Measurements from ENCODE around the gene TTC22.

The TTC22 gene

GRCh38 chr1:54794451-54795355, 6.4 kb downstream of the TTC22 start:
- peaks cover 0 to 5% of the 10 kb centered on the region in 2 donors for H3K9me3 ChIP-seq (ENCODE audit: control insufficient read depth in 1 of 2, low read length in 2 of 2)
- peak overlapping the region; percentile 16 for H3K27ac ChIP-seq (ENCODE audit: low read length)
- H3K4me1 ChIP-seq (ENCODE audit: control insufficient read depth in 1 of 2, insufficient read depth in 2 of 2, low read length in 2 of 2): no peaks in the 10 kb centered on the region

GRCh38 chr1:54792686-54793282, 8.3 kb downstream of the TTC22 start:
- H3K4me1 ChIP-seq (ENCODE audit: control insufficient read depth in 1 of 2, insufficient read depth in 2 of 2, low read length in 2 of 2): no peaks in the 10 kb centered on the region
- no peaks in the 10 kb centered on the region for H3K27me3 ChIP-seq (ENCODE audit: low read depth, low read length)
- no peak overlapping the region for H3K27ac ChIP-seq (ENCODE audit: low read length)
- H3K36me3 ChIP-seq (ENCODE audit: control insufficient read depth in 1 of 2, insufficient read depth in 2 of 2, low read length in 2 of 2): no peaks in the 10 kb centered on the region
- no peak overlapping the region for H3K4me3 ChIP-seq (ENCODE audit: low read depth in 1 of 2, low read length in 2 of 2)
- H3K9me3 ChIP-seq (ENCODE audit: control insufficient read depth in 1 of 2, low read length in 2 of 2): peaks cover 0 to 5% of the 10 kb centered on the region in 2 donors

More at GRCh38 chr1:54794451-54795355, 6.4 kb downstream of the TTC22 start:
- H3K36me3 ChIP-seq (ENCODE audit: control insufficient read depth in 1 of 2, insufficient read depth in 2 of 2, low read length in 2 of 2): no peaks in the 10 kb centered on the region
- no peak overlapping the region for H3K4me3 ChIP-seq (ENCODE audit: low read depth in 1 of 2, low read length in 2 of 2)
- no peaks in the 10 kb centered on the region for H3K27me3 ChIP-seq (ENCODE audit: low read depth, low read length)

GRCh38 chr1:54791880-54792522, 9.1 kb downstream of the TTC22 start:
- H3K9me3 ChIP-seq (ENCODE audit: control insufficient read depth in 1 of 2, low read length in 2 of 2): peaks cover 0 to 5% of the 10 kb centered on the region in 2 donors
- H3K27me3 ChIP-seq (ENCODE audit: low read depth, low read length): no peaks in the 10 kb centered on the region
- H3K4me3 ChIP-seq (ENCODE audit: low read depth in 1 of 2, low read length in 2 of 2): no peak overlapping the region
- H3K36me3 ChIP-seq (ENCODE audit: control insufficient read depth in 1 of 2, insufficient read depth in 2 of 2, low read length in 2 of 2): no peaks in the 10 kb centered on the region
- no peak overlapping the region for H3K27ac ChIP-seq (ENCODE audit: low read length)
- H3K4me1 ChIP-seq (ENCODE audit: control insufficient read depth in 1 of 2, insufficient read depth in 2 of 2, low read length in 2 of 2): no peaks in the 10 kb centered on the region

DNA sequence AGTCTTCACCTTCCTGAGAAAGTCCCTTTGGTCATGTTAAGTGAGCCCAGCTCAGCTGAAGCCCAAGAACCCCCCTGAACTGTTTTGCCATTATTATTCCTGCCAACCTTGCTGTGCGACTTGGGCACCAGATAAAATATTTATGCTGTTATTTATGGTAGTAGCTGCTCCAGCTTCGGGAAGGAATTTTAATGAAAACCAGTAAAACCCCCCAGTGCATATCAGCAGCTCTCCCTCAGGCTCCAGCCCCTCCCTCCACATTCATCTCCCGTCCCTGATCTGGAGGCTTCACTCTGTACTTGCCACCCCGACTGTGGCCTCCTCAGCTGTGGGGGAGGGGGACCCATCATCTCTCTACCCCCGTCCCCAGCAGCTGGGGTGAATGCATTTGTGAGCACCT, 12.7 kb downstream of the TTC22 start:
- no peaks in the 10 kb centered on the region for H3K36me3 ChIP-seq (ENCODE audit: control insufficient read depth in 1 of 2, insufficient read depth in 2 of 2, low read length in 2 of 2)
- no peak overlapping the region for H3K4me3 ChIP-seq (ENCODE audit: low read depth in 1 of 2, low read length in 2 of 2)
- no peak overlapping the region for H3K27ac ChIP-seq (ENCODE audit: low read length)

DNA sequence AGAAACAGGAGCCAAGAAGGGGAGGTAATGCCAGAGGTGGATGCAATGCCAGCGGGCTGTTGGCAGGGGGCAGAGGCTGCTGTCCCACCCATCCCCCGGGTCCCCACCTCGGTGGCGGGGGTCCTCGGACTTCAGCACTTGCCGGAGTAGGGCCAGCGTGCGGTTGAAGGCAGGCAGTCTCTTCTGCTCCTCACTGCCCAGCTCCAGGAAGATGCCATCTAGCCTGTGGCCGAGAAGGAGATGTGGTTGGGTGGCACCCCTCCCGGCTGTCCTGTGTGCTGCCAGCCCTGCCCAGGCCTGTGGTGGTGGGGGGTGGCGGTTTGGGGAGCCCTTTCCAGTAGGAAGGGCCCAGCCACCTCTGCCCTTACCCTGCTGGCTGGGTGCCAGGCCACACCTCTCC, 13.5 kb downstream of the TTC22 start:
- Histone ChIP-seq H3K27ac (ENCODE audit: low read length) (no peak overlapping the region), H3K27me3 (ENCODE audit: low read depth, low read length) (no peaks in the 10 kb centered on the region), H3K36me3 (ENCODE audit: control insufficient read depth in 1 of 2, insufficient read depth in 2 of 2, low read length in 2 of 2) (no peaks in the 10 kb centered on the region), H3K4me1 (ENCODE audit: control insufficient read depth in 1 of 2, insufficient read depth in 2 of 2, low read length in 2 of 2) (no peaks in the 10 kb centered on the region), H3K4me3 (ENCODE audit: low read depth in 1 of 2, low read length in 2 of 2) (no peak overlapping the region), H3K9me3 (ENCODE audit: control insufficient read depth in 1 of 2, low read length in 2 of 2) (peaks cover 0 to 5% of the 10 kb centered on the region in 2 donors)

More for the DNA sequence above, 12.7 kb downstream of the TTC22 start:
- no peaks in the 10 kb centered on the region for H3K27me3 ChIP-seq (ENCODE audit: low read depth, low read length)
- H3K4me1 ChIP-seq (ENCODE audit: control insufficient read depth in 1 of 2, insufficient read depth in 2 of 2, low read length in 2 of 2): no peaks in the 10 kb centered on the region
- peaks cover 0 to 5% of the 10 kb centered on the region in 2 donors for H3K9me3 ChIP-seq (ENCODE audit: control insufficient read depth in 1 of 2, low read length in 2 of 2)

GRCh38 chr1:54786778-54787177, 14.3 kb downstream of the TTC22 start:
- H3K27ac ChIP-seq (ENCODE audit: low read length): no peak overlapping the region
- no peaks in the 10 kb centered on the region for H3K27me3 ChIP-seq (ENCODE audit: low read depth, low read length)
- H3K36me3 ChIP-seq (ENCODE audit: control insufficient read depth in 1 of 2, insufficient read depth in 2 of 2, low read length in 2 of 2): no peaks in the 10 kb centered on the region
- H3K4me3 ChIP-seq (ENCODE audit: low read depth in 1 of 2, low read length in 2 of 2): no peak overlapping the region
- no peaks in the 10 kb centered on the region for H3K4me1 ChIP-seq (ENCODE audit: control insufficient read depth in 1 of 2, insufficient read depth in 2 of 2, low read length in 2 of 2)
- H3K9me3 ChIP-seq (ENCODE audit: control insufficient read depth in 1 of 2, low read length in 2 of 2): peaks cover 0 to under 1% of the 10 kb centered on the region in 2 donors

- H3K27me3 ChIP-seq (ENCODE audit: low read depth, low read length): no peaks in the 10 kb centered on the region
- no peaks in the 10 kb centered on the region for H3K9me3 ChIP-seq (ENCODE audit: control insufficient read depth in 1 of 2, low read length in 2 of 2)
- H3K36me3 ChIP-seq (ENCODE audit: control insufficient read depth in 1 of 2, insufficient read depth in 2 of 2, low read length in 2 of 2): no peaks in the 10 kb centered on the region
- no peak overlapping the region for H3K27ac ChIP-seq (ENCODE audit: low read length)
- H3K4me3 ChIP-seq (ENCODE audit: low read depth in 1 of 2, low read length in 2 of 2): no peak overlapping the region
- H3K4me1 ChIP-seq (ENCODE audit: control insufficient read depth in 1 of 2, insufficient read depth in 2 of 2, low read length in 2 of 2): peaks cover 0 to 6% of the 10 kb centered on the region in 2 donors
Observed at GRCh38 chr1:54784066-54784465, 17.1 kb downstream of the TTC22 start.

GRCh38 chr1:54782588-54782987, 18.5 kb downstream of the TTC22 start:
- peaks cover 0 to 6% of the 10 kb centered on the region in 2 donors for H3K4me1 ChIP-seq (ENCODE audit: control insufficient read depth in 1 of 2, insufficient read depth in 2 of 2, low read length in 2 of 2)
- no peak overlapping the region for H3K4me3 ChIP-seq (ENCODE audit: low read depth in 1 of 2, low read length in 2 of 2)
- no peaks in the 10 kb centered on the region for H3K9me3 ChIP-seq (ENCODE audit: control insufficient read depth in 1 of 2, low read length in 2 of 2)
- no peaks in the 10 kb centered on the region for H3K36me3 ChIP-seq (ENCODE audit: control insufficient read depth in 1 of 2, insufficient read depth in 2 of 2, low read length in 2 of 2)
- no peaks in the 10 kb centered on the region for H3K27me3 ChIP-seq (ENCODE audit: low read depth, low read length)
- no peak overlapping the region for H3K27ac ChIP-seq (ENCODE audit: low read length)

GRCh38 chr1:54782156-54782555, 19.0 kb downstream of the TTC22 start:
- H3K36me3 ChIP-seq (ENCODE audit: control insufficient read depth in 1 of 2, insufficient read depth in 2 of 2, low read length in 2 of 2): no peaks in the 10 kb centered on the region
- H3K27me3 ChIP-seq (ENCODE audit: low read depth, low read length): no peaks in the 10 kb centered on the region
- peaks cover 0 to 6% of the 10 kb centered on the region in 2 donors for H3K4me1 ChIP-seq (ENCODE audit: control insufficient read depth in 1 of 2, insufficient read depth in 2 of 2, low read length in 2 of 2)
- H3K4me3 ChIP-seq (ENCODE audit: low read depth in 1 of 2, low read length in 2 of 2): no peak overlapping the region
- H3K9me3 ChIP-seq (ENCODE audit: control insufficient read depth in 1 of 2, low read length in 2 of 2): no peaks in the 10 kb centered on the region
- no peak overlapping the region for H3K27ac ChIP-seq (ENCODE audit: low read length)

- Histone ChIP-seq H3K4me3 (ENCODE audit: low read depth in 1 of 2, low read length in 2 of 2) (no peak overlapping the region), H3K36me3 (ENCODE audit: control insufficient read depth in 1 of 2, insufficient read depth in 2 of 2, low read length in 2 of 2) (no peaks in the 10 kb centered on the region)
Observed at GRCh38 chr1:54781023-54781723, 19.9 kb downstream of the TTC22 start.

GRCh38 chr1:54777431-54777830, 23.7 kb downstream of the TTC22 start:
- H3K4me1 ChIP-seq (ENCODE audit: control insufficient read depth in 1 of 2, insufficient read depth in 2 of 2, low read length in 2 of 2): peaks cover 0 to 6% of the 10 kb centered on the region in 2 donors
- no peak overlapping the region for H3K4me3 ChIP-seq (ENCODE audit: low read depth in 1 of 2, low read length in 2 of 2)
- no peak overlapping the region for H3K27ac ChIP-seq (ENCODE audit: low read length)
- no peaks in the 10 kb centered on the region for H3K36me3 ChIP-seq (ENCODE audit: control insufficient read depth in 1 of 2, insufficient read depth in 2 of 2, low read length in 2 of 2)
- no peaks in the 10 kb centered on the region for H3K27me3 ChIP-seq (ENCODE audit: low read depth, low read length)
- no peaks in the 10 kb centered on the region for H3K9me3 ChIP-seq (ENCODE audit: control insufficient read depth in 1 of 2, low read length in 2 of 2)

More at GRCh38 chr1:54781023-54781723, 19.9 kb downstream of the TTC22 start:
- H3K27ac ChIP-seq (ENCODE audit: low read length): no peak overlapping the region
- H3K27me3 ChIP-seq (ENCODE audit: low read depth, low read length): no peaks in the 10 kb centered on the region
- peaks cover 0 to 6% of the 10 kb centered on the region in 2 donors for H3K4me1 ChIP-seq (ENCODE audit: control insufficient read depth in 1 of 2, insufficient read depth in 2 of 2, low read length in 2 of 2)
- no peaks in the 10 kb centered on the region for H3K9me3 ChIP-seq (ENCODE audit: control insufficient read depth in 1 of 2, low read length in 2 of 2)
